Endothelial cell of umbilical vein (primary cell): Measurements from ENCODE around the gene ALKBH6. TPM values are rescaled to one million over a fixed set of nuclear protein-coding genes. Genes with fewer than 3 reads are reported as not detected.

Experiments
- BruUV-seq: library from RNA; stranded (reverse); fragments of 400-500 nt; replicated peaks from 2 replicates; lab custom pipeline; 2021; lab: Mats Ljungman, UMichigan
- CTCF ChIA-PET: fragments of 300-600, 350-600 bp; sonication (Branson Sonifier 250); formaldehyde crosslinking; loops from one replicate; lab custom pipeline; 2021; ENCODE audit warnings: antibody characterized with exemption, inconsistent platforms; lab: Charles Lee
- POLR2A ChIA-PET: fragments of 300-600, 350-600 bp; sonication (Branson Sonifier 250); formaldehyde crosslinking; loops from one replicate; lab custom pipeline; 2021; ENCODE audit warnings: antibody characterized with exemption, inconsistent platforms; lab: Charles Lee
- DNase-seq: peaks from one replicate; pipeline ENCODE4 v3.0.0-alpha.2; 2011; ENCODE audit warnings: low read depth, low spot score
- FAIRE-seq: peaks from 2 replicates; lab custom pipeline; 2011; peaks lifted over from hg19 to GRCh38; lab: Jason Lieb, UNC
- H2AFZ ChIP-seq: 2 replicates; pipeline ENCODE4 v1.6.0; 2012; ENCODE audit warnings: low read depth, low read length, control low read depth, inconsistent platforms
- H3K27ac ChIP-seq: 2 replicates; pipeline ENCODE4 v1.5.1; 2011; ENCODE audit warnings: low read depth, mild to moderate bottlenecking, control low read depth, low read length, moderate library complexity; ENCODE audit not compliant: insufficient read depth
- H3K27me3 ChIP-seq, 2 experiments: 2 replicates each; pipeline versions ENCODE4 v1.6.0 to v1.6.1; 2011; ENCODE audit warnings: low read length in 2 of 2, mixed read lengths in 1 of 2; ENCODE audit not compliant: control insufficient read depth in 2 of 2, insufficient read depth in 2 of 2
- H3K36me3 ChIP-seq, 2 experiments: 2 replicates in 1 of 2; 3 replicates in 1 of 2; pipeline ENCODE4 v1.5.1; 2011; ENCODE audit warnings: low read length in 2 of 2, mild to moderate bottlenecking in 1 of 2, moderate library complexity in 1 of 2; ENCODE audit not compliant: control insufficient read depth in 2 of 2, insufficient read depth in 2 of 2; ENCODE audit errors: extremely low read depth in 1 of 2
- H3K4me1 ChIP-seq: 3 replicates; pipeline ENCODE4 v1.5.1; 2011; ENCODE audit warnings: mild to moderate bottlenecking, low read length; ENCODE audit not compliant: control insufficient read depth, insufficient read depth; ENCODE audit errors: extremely low read depth
- H3K4me2 ChIP-seq: 2 replicates; pipeline ENCODE4 v1.6.1; 2011; ENCODE audit warnings: low read length, control low read depth, mixed read lengths; ENCODE audit not compliant: insufficient read depth
- H3K4me3 ChIP-seq, 3 experiments: fragments of 200-600 bp in 1 of 3; sonication (generic), shearing (Covaris generic) in 1 of 3; replicated peaks in 1 of 3; 2 replicates each; pipeline ENCODE4 v1.5.1; 2011 to 2016; ENCODE audit warnings: control low read depth in 3 of 3, low read length in 3 of 3, mild to moderate bottlenecking in 2 of 3, inconsistent platforms in 1 of 3, low read depth in 1 of 3, moderate library complexity in 1 of 3; ENCODE audit not compliant: insufficient read depth in 1 of 3
- H3K79me2 ChIP-seq: 2 replicates; pipeline ENCODE4 v1.6.0; 2012; ENCODE audit warnings: low read length, inconsistent platforms; ENCODE audit not compliant: control insufficient read depth, insufficient read depth
- H3K9ac ChIP-seq: replicated peaks from 2 replicates; pipeline ENCODE3; 2011; ENCODE audit warnings: low read length, control low read depth; ENCODE audit not compliant: insufficient read depth; ENCODE audit errors: extremely low read depth
- H3K9me1 ChIP-seq: replicated peaks from 3 replicates; pipeline ENCODE4 v1.6.0; 2011; ENCODE audit warnings: mild to moderate bottlenecking, low read length; ENCODE audit not compliant: control insufficient read depth, insufficient read depth; ENCODE audit errors: extremely low read depth
- H3K9me3 ChIP-seq: replicated peaks from 2 replicates; pipeline ENCODE4 v1.5.1; 2012; ENCODE audit warnings: low read length, inconsistent platforms; ENCODE audit not compliant: control insufficient read depth, insufficient read depth
- H4K20me1 ChIP-seq: replicated peaks from 2 replicates; pipeline ENCODE3; 2011; ENCODE audit warnings: mild to moderate bottlenecking, low read length; ENCODE audit not compliant: control insufficient read depth, insufficient read depth; ENCODE audit errors: extremely low read depth
- JUN ChIP-seq: IDR thresholded peaks from 2 replicates; pipeline ENCODE4 v1.6.1; 2011; ENCODE audit warnings: borderline replicate concordance, low read depth; ENCODE audit not compliant: insufficient read length, insufficient read depth
- dilution Hi-C: fragments of 300-500 bp; cut with MboI; formaldehyde crosslinking; loops from one replicate; pipeline ENCODE4 v1.15.0; 2019; ENCODE audit warnings: low sequenced_read_pairs; ENCODE audit not compliant: extremely low pct_ligation_motif_present
- intact Hi-C: fragments of 100-400 bp; cut with micrococcal nuclease; formaldehyde crosslinking; loops from one replicate; pipeline ENCODE4 v1.10.0; 2022
- polyA plus RNA-seq, 4 experiments: library from polyadenylated mRNA; depleted of rRNA in 3 of 4; stranded (reverse) in 3 of 4; unstranded in 1 of 4; fragments of >200 nt; gene quantifications; 2 replicates each; pipeline versions ENCODE4 v1.2.1 to v1.2.3, GENCODE V29; 2011 to 2012; ENCODE audit warnings: missing spikeins in 1 of 4
- total RNA-seq: library from RNA; stranded (reverse); gene quantifications from 2 replicates; pipeline ENCODE4 v1.2.3, GENCODE V29; 2021
- TF ChIP-seq, protein P1 (sequence below), 2 donors: IDR thresholded peaks; 1 replicate in 1 of 2; 2 replicates in 1 of 2; pipeline ENCODE4 v1.5.1; 2011; ENCODE audit warnings: low read length in 2 of 2, mild to moderate bottlenecking in 2 of 2, moderate library complexity in 2 of 2, control low read depth in 1 of 2, inconsistent platforms in 1 of 2, low read depth in 1 of 2; ENCODE audit not compliant: insufficient read depth in 1 of 2; ENCODE audit errors: extremely low read depth in 1 of 2
- TF ChIP-seq, protein P2 (sequence below): IDR thresholded peaks from 2 replicates; pipeline ENCODE4 v1.6.1; 2011; ENCODE audit not compliant: insufficient read depth, insufficient read length

Gene ALKBH6
- total and polyA plus RNA-seq, 2 donors (not counting 3 experiments of a cell fraction or from before 2014, with no cell fraction given): 17.3 to 26.7 TPM

DNA sequence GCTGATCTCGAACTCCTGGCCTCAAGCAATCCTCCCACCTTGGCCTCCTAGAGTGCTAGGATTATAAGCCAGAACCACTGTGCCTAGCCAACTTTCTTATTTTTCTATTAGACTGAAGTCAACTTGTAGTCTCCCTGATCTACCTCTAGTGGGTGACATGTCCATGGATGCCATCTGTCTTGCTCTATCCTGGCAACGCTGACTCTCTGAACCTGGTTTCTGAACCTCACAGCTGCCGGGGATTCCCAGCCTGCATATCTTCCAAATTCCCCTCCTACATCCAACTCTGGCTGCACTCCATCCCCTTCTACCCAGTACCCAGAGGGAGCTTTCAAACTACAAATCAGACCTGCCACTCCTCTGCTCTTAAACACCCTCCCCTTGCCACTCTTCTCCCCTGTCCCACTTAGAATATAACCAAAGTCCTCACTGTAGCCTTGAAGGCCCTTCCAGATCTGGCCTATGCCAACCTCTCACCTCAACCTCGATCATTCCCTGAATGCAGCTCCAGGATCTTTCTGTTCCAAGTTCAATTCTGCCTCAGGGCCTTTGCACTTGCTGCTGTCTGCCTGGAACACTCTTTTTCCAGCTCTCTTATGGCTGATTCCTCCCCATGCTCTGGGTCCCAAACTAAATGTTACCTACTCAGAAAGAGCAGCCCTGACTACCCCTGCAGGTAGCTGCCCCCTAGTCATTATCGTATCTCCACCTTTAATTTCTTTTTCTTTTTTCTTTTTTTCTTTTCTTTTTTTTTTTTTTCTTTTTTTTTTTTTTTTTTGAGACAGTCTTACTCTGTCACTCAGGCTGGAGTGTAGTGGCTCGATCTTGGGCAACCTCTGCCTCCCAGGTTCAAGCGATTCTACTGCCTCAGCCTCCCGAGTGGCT is 16.5 kb upstream of the ALKBH6 start:
- no TSS peak for BruUV-seq
- H3K4me1 ChIP-seq: peaks cover 6% of the 10 kb centered on the region
- TF ChIP-seq, protein P1, sequence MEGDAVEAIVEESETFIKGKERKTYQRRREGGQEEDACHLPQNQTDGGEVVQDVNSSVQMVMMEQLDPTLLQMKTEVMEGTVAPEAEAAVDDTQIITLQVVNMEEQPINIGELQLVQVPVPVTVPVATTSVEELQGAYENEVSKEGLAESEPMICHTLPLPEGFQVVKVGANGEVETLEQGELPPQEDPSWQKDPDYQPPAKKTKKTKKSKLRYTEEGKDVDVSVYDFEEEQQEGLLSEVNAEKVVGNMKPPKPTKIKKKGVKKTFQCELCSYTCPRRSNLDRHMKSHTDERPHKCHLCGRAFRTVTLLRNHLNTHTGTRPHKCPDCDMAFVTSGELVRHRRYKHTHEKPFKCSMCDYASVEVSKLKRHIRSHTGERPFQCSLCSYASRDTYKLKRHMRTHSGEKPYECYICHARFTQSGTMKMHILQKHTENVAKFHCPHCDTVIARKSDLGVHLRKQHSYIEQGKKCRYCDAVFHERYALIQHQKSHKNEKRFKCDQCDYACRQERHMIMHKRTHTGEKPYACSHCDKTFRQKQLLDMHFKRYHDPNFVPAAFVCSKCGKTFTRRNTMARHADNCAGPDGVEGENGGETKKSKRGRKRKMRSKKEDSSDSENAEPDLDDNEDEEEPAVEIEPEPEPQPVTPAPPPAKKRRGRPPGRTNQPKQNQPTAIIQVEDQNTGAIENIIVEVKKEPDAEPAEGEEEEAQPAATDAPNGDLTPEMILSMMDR (IDR thresholded peaks at IDR 0.05; ENCODE audit: extremely low read depth in 1 of 2, insufficient read depth in 1 of 2, low read depth in 1 of 2, low read length in 2 of 2): no peak
- no peak overlapping the region for H3K27ac ChIP-seq
- FAIRE-seq: no peak
- peaks cover 0 to 7% of the 10 kb centered on the region in 2 experiments for H3K36me3 ChIP-seq
- H3K9ac ChIP-seq: no peak overlapping the region
- ChIA-PET POLR2A (no interaction called here), CTCF (interaction anchor here (1.1 to 1.3 kb wide), 2 partner anchors 16 to 23 kb away, joined by 3 to 5 read pairs; partner anchors contain the start of genes ALKBH6 and THAP8)
- no peaks in the 10 kb centered on the region for H3K9me3 ChIP-seq
- dilution Hi-C loops (no loop called here), intact Hi-C loops (no loop called here)
- H4K20me1 ChIP-seq: no peaks in the 10 kb centered on the region
- H3K9me1 ChIP-seq: no peaks in the 10 kb centered on the region
- H3K79me2 ChIP-seq: no peaks in the 10 kb centered on the region
- no peak overlapping the region for H3K4me2 ChIP-seq
- H2AFZ ChIP-seq: no peak overlapping the region
- no peak overlapping the region for H3K4me3 ChIP-seq
- H3K27me3 ChIP-seq: no peaks in the 10 kb centered on the region
- DNase-seq: no peak

DNA sequence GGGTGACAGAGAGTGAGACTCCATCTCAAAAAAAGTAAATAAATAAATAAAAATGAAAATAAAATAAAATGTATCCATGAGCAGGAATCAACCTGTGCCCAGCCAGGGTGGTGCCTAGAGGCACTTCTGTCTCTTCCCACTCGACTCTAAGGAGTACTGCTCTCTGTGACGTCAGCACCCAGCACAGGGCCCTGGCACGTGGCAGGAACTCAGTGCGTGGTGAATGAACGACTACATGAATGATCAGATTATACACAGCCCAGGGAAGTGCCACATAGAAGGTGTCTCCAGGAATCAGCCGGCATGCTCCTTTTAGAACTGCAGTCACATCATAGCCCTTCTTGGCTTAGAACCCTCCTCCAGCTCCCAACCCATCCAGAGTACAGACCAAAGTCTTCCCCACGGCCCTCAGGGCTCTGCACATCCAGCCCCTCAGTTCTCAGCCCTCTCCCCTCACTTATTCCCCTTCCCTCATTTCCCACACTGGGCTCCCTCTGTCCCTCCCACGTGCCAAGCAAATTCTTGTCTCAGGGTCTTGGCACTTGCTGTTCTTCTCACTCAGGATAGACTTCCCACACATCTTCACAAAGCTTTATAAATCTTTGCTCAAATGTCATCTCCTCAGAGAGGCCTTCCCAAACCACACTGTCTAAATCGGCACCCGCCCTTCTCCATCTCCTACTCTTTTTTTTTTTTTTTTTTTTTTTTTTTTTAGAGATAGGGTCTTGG is 14.5 kb upstream of the ALKBH6 start:
- CTCF ChIA-PET: no interaction called here

More for the DNA sequence above, 14.5 kb upstream of the ALKBH6 start:
- DNase-seq (no peak), FAIRE-seq (no peak)
- Histone ChIP-seq H4K20me1 (no peaks in the 10 kb centered on the region), H3K79me2 (no peaks in the 10 kb centered on the region), H3K4me2 (no peak overlapping the region), H3K36me3 (peaks cover 0 to 10% of the 10 kb centered on the region in 2 experiments), H3K4me1 (peaks cover 6% of the 10 kb centered on the region), H3K27ac (no peak overlapping the region), H2AFZ (no peak overlapping the region), H3K4me3 (no peak overlapping the region), H3K27me3 (no peaks in the 10 kb centered on the region), H3K9me1 (no peaks in the 10 kb centered on the region), H3K9ac (no peak overlapping the region), H3K9me3 (no peaks in the 10 kb centered on the region)
- intact Hi-C loops (no loop called here), dilution Hi-C loops (no loop called here)
- BruUV-seq: no TSS peak
- TF ChIP-seq, protein P2, sequence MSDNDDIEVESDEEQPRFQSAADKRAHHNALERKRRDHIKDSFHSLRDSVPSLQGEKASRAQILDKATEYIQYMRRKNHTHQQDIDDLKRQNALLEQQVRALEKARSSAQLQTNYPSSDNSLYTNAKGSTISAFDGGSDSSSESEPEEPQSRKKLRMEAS: no peak
- TF ChIP-seq JUN: no peak
- POLR2A ChIA-PET: interaction anchor here (0.7 kb wide), 1 partner anchor 30 kb away, joined by 4 read pairs; no protein-coding TSS in a partner anchor
